Caco-2 (cell line): ENCODE results near the gene HAUS5. TPM values are rescaled to one million over a fixed set of nuclear protein-coding genes. Genes with fewer than 3 reads are reported as not detected.

Experiments used
- BruUV-seq: library from RNA; stranded (reverse); fragments of 400-500 nt; replicated peaks from 2 replicates; lab custom pipeline; 2021; lab: Mats Ljungman, UMichigan
- CTCF ChIA-PET: fragments of 300-600 bp; sonication (Branson Sonifier 250); formaldehyde crosslinking; loops from one replicate; lab custom pipeline; 2022; ENCODE audit warnings: antibody characterized with exemption; lab: Charles Lee
- POLR2A ChIA-PET: fragments of 300-600 bp; sonication (Branson Sonifier 250); formaldehyde crosslinking; loops from one replicate; lab custom pipeline; 2022; ENCODE audit warnings: antibody characterized with exemption; lab: Charles Lee
- DNase-seq, 2 experiments: peaks; one replicate each; pipeline versions ENCODE4 v3.0.0 to v3.0.0-alpha.2; 2020 to 2022
- H3K27me3 ChIP-seq: replicated peaks from 2 replicates; pipeline ENCODE4 v1.6.0; 2011; ENCODE audit warnings: low read length; ENCODE audit not compliant: control insufficient read depth, insufficient read depth
- H3K36me3 ChIP-seq: 2 replicates; pipeline ENCODE4 v1.5.1; 2011; ENCODE audit warnings: low read length; ENCODE audit not compliant: control insufficient read depth, insufficient read depth
- H3K4me1 ChIP-seq: fragments of 250-450 bp; sonication (Bioruptor Pico); 2 replicates; pipeline ENCODE4 v1.5.1; 2020; ENCODE audit warnings: mild to moderate bottlenecking
- H3K4me3 ChIP-seq: 2 replicates; pipeline ENCODE4 v1.5.1; 2011; ENCODE audit warnings: low read depth, mild to moderate bottlenecking, control low read depth, low read length
- H3K9me3 ChIP-seq: fragments of 250-450 bp; sonication (Bioruptor Pico); 2 replicates; pipeline ENCODE4 v1.5.1; 2020; ENCODE audit warnings: mild to moderate bottlenecking, moderate library complexity
- H3K27ac Mint-ChIP-seq: one replicate; pipeline ENCODE4 v1.8.0; 2022; ENCODE audit warnings: mixed read lengths; ENCODE audit not compliant: unreplicated experiment
- H3K27me3 Mint-ChIP-seq: one replicate; pipeline ENCODE4 v1.8.0; 2022; ENCODE audit warnings: mixed read lengths; ENCODE audit not compliant: insufficient read depth, unreplicated experiment
- H3K36me3 Mint-ChIP-seq: one replicate; pipeline ENCODE4 v1.8.0; 2022; ENCODE audit warnings: mild to moderate bottlenecking, mixed read lengths; ENCODE audit not compliant: insufficient read depth, unreplicated experiment
- H3K4me1 Mint-ChIP-seq: one replicate; pipeline ENCODE4 v1.8.0; 2022; ENCODE audit warnings: low read depth, mixed read lengths; ENCODE audit not compliant: unreplicated experiment
- H3K4me3 Mint-ChIP-seq: one replicate; pipeline ENCODE4 v1.8.0; 2022; ENCODE audit warnings: mild to moderate bottlenecking, moderate library complexity, mixed read lengths; ENCODE audit not compliant: unreplicated experiment
- H3K9me3 Mint-ChIP-seq: one replicate; pipeline ENCODE4 v1.8.0; 2022; ENCODE audit warnings: mixed read lengths; ENCODE audit not compliant: unreplicated experiment
- intact Hi-C: fragments of 100-400 bp; cut with micrococcal nuclease; formaldehyde crosslinking; loops from one replicate; pipeline ENCODE4 v1.10.0; 2022; ENCODE audit not compliant: unreplicated experiment
- total RNA-seq: library from RNA; stranded (reverse); gene quantifications from 2 replicates; pipeline ENCODE4 v1.2.3, GENCODE V29; 2022
- TF ChIP-seq, protein P1 (sequence below), 2 experiments: fragments of 200-600 bp in 1 of 2; IDR thresholded peaks; 1 replicate in 1 of 2; 2 replicates in 1 of 2; pipeline versions ENCODE4 v1.5.1 to v1.8.0; 2011 to 2022; ENCODE audit warnings: antibody characterized with exemption in 1 of 2, control low read depth in 1 of 2, inconsistent platforms in 1 of 2, low read depth in 1 of 2, low read length in 1 of 2, mild to moderate bottlenecking in 1 of 2, moderate library complexity in 1 of 2; ENCODE audit not compliant: insufficient read depth in 1 of 2, severe bottlenecking in 1 of 2, unreplicated experiment in 1 of 2

Gene HAUS5
- total RNA-seq, 1 experiment from 2014 or later: 27.9 TPM

DNA sequence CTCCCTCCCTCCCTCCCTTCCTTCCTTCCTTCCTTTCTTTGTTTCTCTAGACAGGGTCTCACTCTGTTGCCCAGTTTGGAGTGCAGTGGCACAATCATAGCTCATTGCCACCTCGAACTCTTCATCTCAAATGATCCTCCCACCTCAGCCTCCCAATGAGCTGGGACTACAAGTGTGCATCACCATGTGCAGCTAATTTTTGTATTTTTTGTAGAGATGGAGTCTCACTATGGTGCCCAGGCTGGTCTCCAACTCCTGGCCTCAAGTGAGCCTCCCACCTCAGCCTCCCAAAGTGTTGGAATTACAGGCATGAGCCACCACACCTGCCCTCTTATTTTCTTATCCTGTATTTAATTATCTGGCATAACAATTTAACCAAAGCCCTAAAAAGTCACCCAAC is 58.2 kb downstream of the HAUS5 start:
- H3K27me3 Mint-ChIP-seq: peaks cover 5% of the 10 kb centered on the region

DNA sequence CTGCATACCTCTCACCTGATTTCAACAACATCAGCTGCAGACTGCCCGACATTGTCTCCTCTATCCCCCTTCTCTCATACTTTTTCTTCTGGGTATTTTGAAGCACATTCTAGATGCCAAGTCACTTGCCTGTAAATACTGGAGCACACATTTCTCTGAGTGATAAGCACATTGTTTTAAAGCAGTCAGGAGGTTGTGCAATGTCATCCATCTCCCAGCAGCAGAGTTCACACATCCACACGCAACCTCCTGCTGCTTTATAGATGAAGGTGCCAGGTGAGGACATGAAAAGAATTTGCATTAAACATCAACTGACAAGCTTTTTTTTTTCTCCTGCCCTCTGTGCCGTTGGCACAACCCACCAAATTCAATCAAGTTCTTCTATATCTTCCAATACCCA is 59.3 kb downstream of the HAUS5 start:
- TF ChIP-seq, protein P1, sequence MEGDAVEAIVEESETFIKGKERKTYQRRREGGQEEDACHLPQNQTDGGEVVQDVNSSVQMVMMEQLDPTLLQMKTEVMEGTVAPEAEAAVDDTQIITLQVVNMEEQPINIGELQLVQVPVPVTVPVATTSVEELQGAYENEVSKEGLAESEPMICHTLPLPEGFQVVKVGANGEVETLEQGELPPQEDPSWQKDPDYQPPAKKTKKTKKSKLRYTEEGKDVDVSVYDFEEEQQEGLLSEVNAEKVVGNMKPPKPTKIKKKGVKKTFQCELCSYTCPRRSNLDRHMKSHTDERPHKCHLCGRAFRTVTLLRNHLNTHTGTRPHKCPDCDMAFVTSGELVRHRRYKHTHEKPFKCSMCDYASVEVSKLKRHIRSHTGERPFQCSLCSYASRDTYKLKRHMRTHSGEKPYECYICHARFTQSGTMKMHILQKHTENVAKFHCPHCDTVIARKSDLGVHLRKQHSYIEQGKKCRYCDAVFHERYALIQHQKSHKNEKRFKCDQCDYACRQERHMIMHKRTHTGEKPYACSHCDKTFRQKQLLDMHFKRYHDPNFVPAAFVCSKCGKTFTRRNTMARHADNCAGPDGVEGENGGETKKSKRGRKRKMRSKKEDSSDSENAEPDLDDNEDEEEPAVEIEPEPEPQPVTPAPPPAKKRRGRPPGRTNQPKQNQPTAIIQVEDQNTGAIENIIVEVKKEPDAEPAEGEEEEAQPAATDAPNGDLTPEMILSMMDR (IDR thresholded peaks at IDR 0.05; ENCODE audit: insufficient read depth in 1 of 2, low read depth in 1 of 2, low read length in 1 of 2, severe bottlenecking in 1 of 2, unreplicated experiment in 1 of 2): no peak
- H3K4me1 ChIP-seq: peaks cover 9% of the 10 kb centered on the region; the same call in 1 of the 2 replicates
- POLR2A ChIA-PET: interaction anchor here (0.5 kb wide), 1 partner anchor 73 kb away, joined by 3 read pairs; no protein-coding TSS in a partner anchor
- no peaks in the 10 kb centered on the region for H3K9me3 ChIP-seq
- intact Hi-C loops: no loop called here
- CTCF ChIA-PET: no interaction called here
- no peaks in the 10 kb centered on the region for H3K9me3 Mint-ChIP-seq
- H3K4me3 Mint-ChIP-seq: peak overlapping the region; percentile 3
- no peaks in the 10 kb centered on the region for H3K27me3 ChIP-seq
- peaks cover 10% of the 10 kb centered on the region for H3K27me3 Mint-ChIP-seq
- peaks cover 29% of the 10 kb centered on the region for H3K4me1 Mint-ChIP-seq
- no peaks in the 10 kb centered on the region for H3K36me3 ChIP-seq
- BruUV-seq: no TSS peak
- H3K4me3 ChIP-seq: no peak overlapping the region
- no peaks in the 10 kb centered on the region for H3K36me3 Mint-ChIP-seq
- no peak overlapping the region for H3K27ac Mint-ChIP-seq
- no peak for DNase-seq

More for the DNA sequence above, 58.2 kb downstream of the HAUS5 start:
- TF ChIP-seq, protein P1 (IDR thresholded peaks at IDR 0.05; ENCODE audit: insufficient read depth in 1 of 2, low read depth in 1 of 2, low read length in 1 of 2, severe bottlenecking in 1 of 2, unreplicated experiment in 1 of 2): no peak
- Histone ChIP-seq H3K4me3 (no peak overlapping the region), H3K4me1 (peaks cover 9% of the 10 kb centered on the region; the same call in 1 of the 2 replicates), H3K27me3 (no peaks in the 10 kb centered on the region), H3K9me3 (no peaks in the 10 kb centered on the region), H3K36me3 (no peaks in the 10 kb centered on the region)
- H3K27ac Mint-ChIP-seq: no peak overlapping the region
- no peak overlapping the region for H3K4me3 Mint-ChIP-seq
- H3K9me3 Mint-ChIP-seq: no peaks in the 10 kb centered on the region
- peaks cover 23% of the 10 kb centered on the region for H3K4me1 Mint-ChIP-seq
- CTCF ChIA-PET: interaction anchor here (0.7 kb wide), 1 partner anchor 26 kb away, joined by 4 read pairs; no protein-coding TSS in a partner anchor
- no peak for DNase-seq
- no peaks in the 10 kb centered on the region for H3K36me3 Mint-ChIP-seq
- intact Hi-C loops: no loop called here
- BruUV-seq: no TSS peak
- POLR2A ChIA-PET: interaction anchor here (0.6 kb wide), 1 partner anchor 27 kb away, joined by 3 read pairs; no protein-coding TSS in a partner anchor

DNA sequence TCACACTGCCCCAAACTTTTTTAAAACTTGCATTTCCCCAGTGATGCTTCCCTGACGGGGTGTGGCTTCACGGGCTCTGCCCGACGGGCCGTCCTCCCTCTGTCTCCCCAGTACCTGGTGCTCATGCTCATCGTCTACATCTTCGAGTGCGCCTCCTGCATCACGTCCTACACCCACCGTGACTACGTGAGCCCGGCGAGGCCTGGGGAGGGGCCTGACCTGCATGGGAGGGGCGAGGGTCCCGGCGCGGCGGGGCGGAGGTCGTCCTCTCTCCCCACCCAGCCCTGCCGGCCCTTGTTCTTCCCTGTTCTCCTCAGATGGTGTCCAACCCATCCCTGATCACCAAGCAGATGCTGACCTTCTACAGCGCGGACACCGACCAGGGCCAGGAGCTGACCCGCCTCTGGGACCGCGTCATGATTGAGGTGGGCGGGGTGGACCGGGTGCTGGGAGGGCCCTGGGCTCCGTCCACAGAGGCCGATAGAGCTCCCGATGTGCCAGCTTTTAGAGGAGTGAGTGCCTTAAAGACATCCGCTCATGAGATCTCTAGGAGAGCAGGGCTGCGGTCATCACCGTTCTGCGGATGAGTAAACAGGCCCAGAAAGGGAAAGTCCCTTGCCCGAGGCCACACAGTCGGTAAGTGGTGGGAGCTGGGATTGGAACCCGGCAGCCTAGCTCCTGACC is 60.7 kb downstream of the HAUS5 start:
- peaks cover 12% of the 10 kb centered on the region for H3K27me3 Mint-ChIP-seq

More for the DNA sequence above, 60.7 kb downstream of the HAUS5 start:
- Mint-ChIP-seq H3K36me3 (no peaks in the 10 kb centered on the region), H3K27ac (peak overlapping the region; percentile 75), H3K4me3 (peak overlapping the region; percentile 81), H3K4me1 (peaks cover 29% of the 10 kb centered on the region), H3K9me3 (no peaks in the 10 kb centered on the region)
- Histone ChIP-seq H3K4me3 (peak overlapping the region; percentile 52), H3K36me3 (no peaks in the 10 kb centered on the region), H3K9me3 (no peaks in the 10 kb centered on the region), H3K4me1 (peaks cover 9% of the 10 kb centered on the region; the same call in 1 of the 2 replicates), H3K27me3 (no peaks in the 10 kb centered on the region)
- ChIA-PET CTCF (interaction anchor here (0.6 to 1.1 kb wide), 3 partner anchors 25 to 72 kb away, joined by 3 to 4 read pairs (median 3); partner anchors contain the start of genes PSENEN and U2AF1L4), POLR2A (interaction anchor here (0.7 to 1.1 kb wide), 2 partner anchors 25 to 75 kb away, joined by 4 read pairs; partner anchors contain the start of genes COX6B1 and LIN37)
- BruUV-seq: no TSS peak
- TF ChIP-seq, protein P1 (IDR thresholded peaks at IDR 0.05; ENCODE audit: insufficient read depth in 1 of 2, low read depth in 1 of 2, low read length in 1 of 2, severe bottlenecking in 1 of 2, unreplicated experiment in 1 of 2): no peak
- intact Hi-C loops: no loop called here
- DNase-seq: peak; percentile 66 to 68

Other genes starting within 250 kb of the HAUS5 start
- gene GPR42, start 241.7 kb upstream of the HAUS5 start, total RNA-seq: not detected in 2 replicates
- not detected in 2 replicates for gene FFAR2, start 164.5 kb upstream of the HAUS5 start, total RNA-seq
- gene KRTDAP, start 122.3 kb upstream of the HAUS5 start, total RNA-seq: not detected in 2 replicates
- 341 and 354 TPM in 2 replicates for gene DMKN, start 99.1 kb upstream of the HAUS5 start, total RNA-seq
- not detected in 2 replicates for gene SBSN, start 84.4 kb upstream of the HAUS5 start, total RNA-seq
- not detected in 2 replicates for gene GAPDHS, start 79.3 kb upstream of the HAUS5 start, total RNA-seq
- gene TMEM147, start 67.1 kb upstream of the HAUS5 start, total RNA-seq: 126 and 140 TPM in 2 replicates
- not detected in 2 replicates for gene ATP4A, start 49.1 kb upstream of the HAUS5 start, total RNA-seq
- not detected in 2 replicates for gene PMIS2, start 26.6 kb upstream of the HAUS5 start, total RNA-seq
- 140 and 165 TPM in 2 replicates for gene RBM42, start 16.3 kb downstream of the HAUS5 start, total RNA-seq
- gene ETV2, start 29.0 kb downstream of the HAUS5 start, total RNA-seq: 0.77 and 1.3 TPM in 2 replicates
- gene COX6B1, start 35.6 kb downstream of the HAUS5 start, total RNA-seq: 551 and 639 TPM in 2 replicates
- gene UPK1A, start 53.8 kb downstream of the HAUS5 start, total RNA-seq: not detected in 2 replicates
- gene ZBTB32, start 91.8 kb downstream of the HAUS5 start, total RNA-seq: not detected in 2 replicates
- 54.2 and 62.6 TPM in 2 replicates for gene KMT2B, start 105.3 kb downstream of the HAUS5 start, total RNA-seq
- gene IGFLR1, start 129.7 kb downstream of the HAUS5 start, total RNA-seq: 10.1 and 11.3 TPM in 2 replicates
- gene U2AF1L4, start 132.7 kb downstream of the HAUS5 start, total RNA-seq: 21.3 and 24.6 TPM in 2 replicates
- gene PSENEN, start 132.9 kb downstream of the HAUS5 start, total RNA-seq: 70.2 and 70.5 TPM in 2 replicates
- gene LIN37, start 135.8 kb downstream of the HAUS5 start, total RNA-seq: 8.1 and 10.2 TPM in 2 replicates
- gene HSPB6, start 144.3 kb downstream of the HAUS5 start, total RNA-seq: 0.48 and 0.81 TPM in 2 replicates
- 34.6 and 37.0 TPM in 2 replicates for gene PROSER3, start 145.4 kb downstream of the HAUS5 start, total RNA-seq
- 17.8 and 18.3 TPM in 2 replicates for gene ARHGAP33, start 162.8 kb downstream of the HAUS5 start, total RNA-seq
- 0.28 TPM in 1 of 2 replicates, not detected in the other for gene PRODH2, start 200.1 kb downstream of the HAUS5 start, total RNA-seq
- not detected in 2 replicates for gene NPHS1, start 239.8 kb downstream of the HAUS5 start, total RNA-seq
- 0.14 TPM in 1 of 2 replicates, not detected in the other for gene KIRREL2, start 244.2 kb downstream of the HAUS5 start, total RNA-seq